Measurements from ENCODE around the gene FLT1.

- TF ChIP-seq NCOA2 (CRISPR knock-in tag; IDR thresholded peaks at IDR 0.05), result no peak
- TF ChIP-seq CREB1 (IDR thresholded peaks at IDR 0.05), result no peak
- no peak for TF ChIP-seq CREB1 (CRISPR knock-in tag; IDR thresholded peaks at IDR 0.05)
- no peak for TF ChIP-seq JUN (CRISPR knock-in tag; IDR thresholded peaks at IDR 0.05)
- TF ChIP-seq ZNF326 (CRISPR knock-in tag; IDR thresholded peaks at IDR 0.05; ENCODE audit: borderline replicate concordance), result no peak
- no peak for TF ChIP-seq ZBTB33 (CRISPR knock-in tag; IDR thresholded peaks at IDR 0.05)
- TF ChIP-seq CHD2 (IDR thresholded peaks at IDR 0.05; ENCODE audit: low read depth, low read length), result no peak
These were observed 6.4 kb downstream of the FLT1 start for GRCh38 chr13:28488376-28489005.
